RPMI8226 (cell line): ENCODE results near the gene METTL23.

Experiments used
- DNase-seq: peaks from one replicate; pipeline ENCODE4 v3.0.0-alpha.2; 2015

Gene METTL23

GRCh38 chr17:76783146-76783545 lies 56.5 kb downstream of the METTL23 start:
- DNase-seq = peak; percentile 76
